ENCODE data around the gene GDF10. TPM values are rescaled to one million over a fixed set of nuclear protein-coding genes. Genes with fewer than 3 reads are reported as not detected.

GDF10 gene
- total and polyA plus RNA-seq, 2 of the 13 experiments (the other 11 are each of a cell fraction or from before 2014, with no cell fraction given), result 0.03 TPM; not detected in 1

GRCh38 chr10:47334466-47335295 is 34.7 kb downstream of the GDF10 start:
- H3K27ac ChIP-seq (ENCODE audit: extremely low read length, insufficient read depth, low read length), result no peak overlapping the region
- no peaks in the 10 kb centered on the region for H3K36me3 ChIP-seq (replicated peaks in 1 of 2; ENCODE audit: control insufficient read depth in 1 of 2, insufficient read depth in 2 of 2, low read length in 2 of 2)
- H3K4me1 ChIP-seq (ENCODE audit: insufficient read depth, low read length), result peaks cover 8% of the 10 kb centered on the region; the same call in 1 of the 2 replicates
- 35% methylated on average over 8 of the region's 8 CpGs for WGBS (ENCODE audit: low lambda C conversion rate)
- H4K20me1 ChIP-seq (ENCODE audit: insufficient read depth, low read length), result no peaks in the 10 kb centered on the region
- peaks cover 0 to 10% of the 10 kb centered on the region in 2 experiments; a peak in 1 of 5 replicates for H3K27me3 ChIP-seq (ENCODE audit: control insufficient read depth in 1 of 2, insufficient read depth in 2 of 2, low read length in 2 of 2)
- no peak overlapping the region for H2AFZ ChIP-seq (ENCODE audit: low read length)
- no peaks in the 10 kb centered on the region for H3K79me2 ChIP-seq (ENCODE audit: insufficient read depth, low read length)
- no peak for DNase-seq (ENCODE audit: low spot score)
- no peaks in the 10 kb centered on the region for H3K9me3 ChIP-seq (ENCODE audit: low read length)
- ChIA-PET POLR2A (no interaction called here), CTCF (ENCODE audit: low intra/inter-chr PET ratio, low total read pairs) (no interaction called here)
- in situ Hi-C loops (cut with HindIII; ENCODE audit: extremely low pct_ligation_motif_present, low pct_unique_long_range_greater_than_20kb) (no loop called here), intact Hi-C loops (cut with micrococcal nuclease; ENCODE audit: unreplicated experiment) (no loop called here)
- FAIRE-seq, result no peak
- BruUV-seq (replicated peaks), result no TSS peak
- no peak overlapping the region for H3K4me2 ChIP-seq (ENCODE audit: low read depth, low read length)
- ATAC-seq, result no peak
- no peak overlapping the region for H3K9ac ChIP-seq (ENCODE audit: insufficient read depth, low read depth, low read length)
- H3K4me3 ChIP-seq (replicated peaks in 1 of 3; ENCODE audit: insufficient read depth in 1 of 3, low read depth in 2 of 3, low read length in 3 of 3), result no peak overlapping the region
- no peak for TF ChIP-seq ZNF333 (CRISPR knock-in tag; IDR thresholded peaks at IDR 0.05; ENCODE audit: borderline replicate concordance)
- TF ChIP-seq ZNF280D (CRISPR knock-in tag; IDR thresholded peaks at IDR 0.05), result no peak
- TF ChIP-seq SP2 (CRISPR knock-in tag; IDR thresholded peaks at IDR 0.05), result no peak
- no peak for TF ChIP-seq ZNF142 (CRISPR knock-in tag; IDR thresholded peaks at IDR 0.05)
- no peak for TF ChIP-seq KDM1A (CRISPR knock-in tag; IDR thresholded peaks at IDR 0.05)
- no peak for TF ChIP-seq MAZ (IDR thresholded peaks at IDR 0.05; ENCODE audit: borderline replicate concordance, low read depth, low read length)
- no peak for TF ChIP-seq MAZ (CRISPR knock-in tag; IDR thresholded peaks at IDR 0.05; ENCODE audit: low read depth)
- TF ChIP-seq, protein P1, sequence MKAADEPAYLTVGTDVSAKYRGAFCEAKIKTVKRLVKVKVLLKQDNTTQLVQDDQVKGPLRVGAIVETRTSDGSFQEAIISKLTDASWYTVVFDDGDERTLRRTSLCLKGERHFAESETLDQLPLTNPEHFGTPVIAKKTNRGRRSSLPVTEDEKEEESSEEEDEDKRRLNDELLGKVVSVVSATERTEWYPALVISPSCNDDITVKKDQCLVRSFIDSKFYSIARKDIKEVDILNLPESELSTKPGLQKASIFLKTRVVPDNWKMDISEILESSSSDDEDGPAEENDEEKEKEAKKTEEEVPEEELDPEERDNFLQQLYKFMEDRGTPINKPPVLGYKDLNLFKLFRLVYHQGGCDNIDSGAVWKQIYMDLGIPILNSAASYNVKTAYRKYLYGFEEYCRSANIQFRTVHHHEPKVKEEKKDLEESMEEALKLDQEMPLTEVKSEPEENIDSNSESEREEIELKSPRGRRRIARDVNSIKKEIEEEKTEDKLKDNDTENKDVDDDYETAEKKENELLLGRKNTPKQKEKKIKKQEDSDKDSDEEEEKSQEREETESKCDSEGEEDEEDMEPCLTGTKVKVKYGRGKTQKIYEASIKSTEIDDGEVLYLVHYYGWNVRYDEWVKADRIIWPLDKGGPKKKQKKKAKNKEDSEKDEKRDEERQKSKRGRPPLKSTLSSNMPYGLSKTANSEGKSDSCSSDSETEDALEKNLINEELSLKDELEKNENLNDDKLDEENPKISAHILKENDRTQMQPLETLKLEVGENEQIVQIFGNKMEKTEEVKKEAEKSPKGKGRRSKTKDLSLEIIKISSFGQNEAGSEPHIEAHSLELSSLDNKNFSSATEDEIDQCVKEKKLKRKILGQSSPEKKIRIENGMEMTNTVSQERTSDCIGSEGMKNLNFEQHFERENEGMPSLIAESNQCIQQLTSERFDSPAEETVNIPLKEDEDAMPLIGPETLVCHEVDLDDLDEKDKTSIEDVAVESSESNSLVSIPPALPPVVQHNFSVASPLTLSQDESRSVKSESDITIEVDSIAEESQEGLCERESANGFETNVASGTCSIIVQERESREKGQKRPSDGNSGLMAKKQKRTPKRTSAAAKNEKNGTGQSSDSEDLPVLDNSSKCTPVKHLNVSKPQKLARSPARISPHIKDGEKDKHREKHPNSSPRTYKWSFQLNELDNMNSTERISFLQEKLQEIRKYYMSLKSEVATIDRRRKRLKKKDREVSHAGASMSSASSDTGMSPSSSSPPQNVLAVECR (CRISPR knock-in tag; IDR thresholded peaks at IDR 0.05; ENCODE audit: borderline replicate concordance), result no peak
- no peak for TF ChIP-seq ZNF781 (CRISPR knock-in tag; IDR thresholded peaks at IDR 0.05; ENCODE audit: borderline replicate concordance, not compliant biosample characterization)
- no peak for TF ChIP-seq MTF1 (CRISPR knock-in tag; IDR thresholded peaks at IDR 0.05)

Data from HepG2 (cell line).